Measurements from ENCODE around the gene CST4. TPM values are rescaled to one million over a fixed set of nuclear protein-coding genes. Genes with fewer than 3 reads are reported as not detected.

CST4 gene
- total and polyA plus RNA-seq, 7 donors: not detected

DNA sequence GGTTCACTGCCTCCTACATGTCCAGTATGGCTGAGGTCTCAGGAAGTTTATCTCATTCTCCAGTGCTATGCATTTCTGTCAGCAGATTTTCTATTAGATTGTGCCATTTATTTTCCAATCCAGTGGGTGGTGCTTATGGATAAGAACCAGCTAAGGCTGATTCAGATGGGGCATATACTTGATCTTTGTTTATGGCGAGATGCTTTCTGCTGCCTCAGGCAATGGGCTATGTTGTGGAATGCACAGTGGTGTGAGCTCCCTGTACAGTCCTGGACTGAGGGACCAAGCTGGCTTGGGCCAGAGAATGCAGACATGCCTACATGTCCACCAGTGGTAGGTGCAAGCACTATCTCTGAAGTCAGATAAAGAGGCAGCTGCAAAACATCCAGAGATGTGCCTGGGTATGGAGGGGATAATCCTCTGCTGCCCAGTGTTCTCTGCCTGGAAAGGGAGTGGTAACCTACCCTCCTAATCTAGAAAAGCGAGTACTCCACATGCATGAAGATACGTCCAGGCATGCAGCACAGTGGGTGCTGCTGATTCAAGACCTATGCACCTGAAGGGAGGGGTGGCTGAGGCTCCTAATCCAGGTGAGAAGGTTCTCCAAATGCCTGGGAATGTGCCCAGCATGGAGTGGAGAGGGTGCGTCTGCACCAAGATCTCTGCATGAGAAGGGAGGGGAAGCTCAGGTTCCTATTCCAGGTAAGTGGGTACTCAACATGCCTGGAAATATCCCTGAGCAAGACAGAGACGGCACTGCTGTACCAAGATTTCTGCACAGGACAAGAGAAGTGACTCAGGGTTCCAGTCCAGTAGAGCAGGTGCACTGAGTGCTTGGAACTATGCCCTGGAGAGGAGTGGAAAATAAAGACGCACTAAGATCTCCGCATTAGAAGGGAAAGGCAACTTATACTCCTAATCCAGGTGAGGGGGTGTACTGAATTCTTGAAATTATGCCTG is 9.4 kb downstream of the CST4 start:
- no peaks in the 10 kb centered on the region for H3K4me1 ChIP-seq
- DNase-seq: no peak
- no peaks in the 10 kb centered on the region for H3K27me3 ChIP-seq (ENCODE audit: insufficient read depth in 3 of 3, low read length in 2 of 3)
- ATAC-seq: peak in 1 of 4 donors; percentile 47
- TF ChIP-seq, protein P1, sequence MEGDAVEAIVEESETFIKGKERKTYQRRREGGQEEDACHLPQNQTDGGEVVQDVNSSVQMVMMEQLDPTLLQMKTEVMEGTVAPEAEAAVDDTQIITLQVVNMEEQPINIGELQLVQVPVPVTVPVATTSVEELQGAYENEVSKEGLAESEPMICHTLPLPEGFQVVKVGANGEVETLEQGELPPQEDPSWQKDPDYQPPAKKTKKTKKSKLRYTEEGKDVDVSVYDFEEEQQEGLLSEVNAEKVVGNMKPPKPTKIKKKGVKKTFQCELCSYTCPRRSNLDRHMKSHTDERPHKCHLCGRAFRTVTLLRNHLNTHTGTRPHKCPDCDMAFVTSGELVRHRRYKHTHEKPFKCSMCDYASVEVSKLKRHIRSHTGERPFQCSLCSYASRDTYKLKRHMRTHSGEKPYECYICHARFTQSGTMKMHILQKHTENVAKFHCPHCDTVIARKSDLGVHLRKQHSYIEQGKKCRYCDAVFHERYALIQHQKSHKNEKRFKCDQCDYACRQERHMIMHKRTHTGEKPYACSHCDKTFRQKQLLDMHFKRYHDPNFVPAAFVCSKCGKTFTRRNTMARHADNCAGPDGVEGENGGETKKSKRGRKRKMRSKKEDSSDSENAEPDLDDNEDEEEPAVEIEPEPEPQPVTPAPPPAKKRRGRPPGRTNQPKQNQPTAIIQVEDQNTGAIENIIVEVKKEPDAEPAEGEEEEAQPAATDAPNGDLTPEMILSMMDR (IDR thresholded peaks at IDR 0.05): no peak
- 72 to 73% (median 73%) methylated on average over 7 of the region's 7 CpGs for WGBS, 3 donors
- H3K9me3 ChIP-seq: no peaks in the 10 kb centered on the region
- H3K4me3 ChIP-seq: no peak overlapping the region
- H3K36me3 ChIP-seq (ENCODE audit: insufficient read depth in 1 of 2, low read depth in 1 of 2): no peaks in the 10 kb centered on the region
- no peak overlapping the region for H3K27ac ChIP-seq
- intact Hi-C loops (cut with DNase I): no loop called here

DNA sequence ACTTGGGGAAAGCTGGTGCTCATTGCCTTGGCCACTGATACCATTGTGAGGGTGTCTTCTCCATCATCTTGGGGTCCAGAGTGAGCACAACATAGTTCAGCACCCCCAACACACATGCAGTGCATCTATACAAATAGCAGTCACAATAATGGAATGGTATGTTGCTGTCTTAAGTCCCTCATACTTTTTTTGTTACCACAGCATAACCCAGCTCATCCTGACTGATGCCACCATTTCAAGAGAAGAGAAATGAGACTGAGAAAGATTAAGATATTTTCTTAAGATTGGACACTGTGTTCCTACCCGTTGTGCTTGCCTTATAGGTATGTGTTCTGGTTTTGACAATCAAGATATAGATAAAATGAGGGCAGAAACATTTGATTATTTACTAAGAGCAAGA is 15.6 kb downstream of the CST4 start:
- no peaks in the 10 kb centered on the region for H3K36me3 ChIP-seq (ENCODE audit: insufficient read depth in 1 of 2, low read depth in 1 of 2)
- DNase-seq (no peak), ATAC-seq (no peak)
- H3K9me3 ChIP-seq: no peaks in the 10 kb centered on the region
- intact Hi-C loops (cut with DNase I): no loop called here
- H3K4me3 ChIP-seq: no peak overlapping the region
- H3K27ac ChIP-seq: no peak overlapping the region
- H3K27me3 ChIP-seq (ENCODE audit: insufficient read depth in 3 of 3, low read length in 2 of 3): no peaks in the 10 kb centered on the region
- TF ChIP-seq, protein P1 (IDR thresholded peaks at IDR 0.05): no peak
- H3K4me1 ChIP-seq: no peaks in the 10 kb centered on the region
- 79 to 82% (median 82%) methylated on average over 1 of the region's 1 CpG for WGBS, 3 donors

DNA sequence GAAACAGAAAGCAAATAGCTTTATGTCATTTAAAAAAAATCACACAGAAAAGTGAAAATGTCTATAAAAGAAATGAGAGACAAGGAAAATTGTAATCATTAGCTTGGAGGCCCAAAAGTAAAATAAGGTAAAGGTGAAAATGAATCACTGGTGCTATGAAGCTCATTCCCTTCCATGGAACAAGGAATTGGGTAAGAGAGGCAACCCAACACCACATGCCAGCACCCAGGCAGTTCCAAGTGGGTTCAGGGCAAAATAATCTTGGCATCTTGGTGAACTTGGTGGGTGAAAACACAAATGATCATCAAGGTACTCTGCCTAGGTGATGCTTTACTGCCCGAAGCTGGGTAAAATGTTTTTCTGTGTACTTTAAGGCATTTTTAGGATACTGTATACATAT is 16.7 kb downstream of the CST4 start:
- DNase-seq (no peak), ATAC-seq (peak in 3 of 4 donors; percentile 44 to 77 (median 75))
- intact Hi-C loops (cut with DNase I): no loop called here
- Histone ChIP-seq H3K9me3 (no peaks in the 10 kb centered on the region), H3K27ac (no peak overlapping the region), H3K27me3 (ENCODE audit: insufficient read depth in 3 of 3, low read length in 2 of 3) (no peaks in the 10 kb centered on the region), H3K4me1 (no peaks in the 10 kb centered on the region), H3K36me3 (ENCODE audit: insufficient read depth in 1 of 2, low read depth in 1 of 2) (no peaks in the 10 kb centered on the region), H3K4me3 (no peak overlapping the region)
- TF ChIP-seq, protein P1 (IDR thresholded peaks at IDR 0.05): no peak
- WGBS, 3 donors: 85 to 95% (median 94%) methylated on average over 1 of the region's 1 CpG

DNA sequence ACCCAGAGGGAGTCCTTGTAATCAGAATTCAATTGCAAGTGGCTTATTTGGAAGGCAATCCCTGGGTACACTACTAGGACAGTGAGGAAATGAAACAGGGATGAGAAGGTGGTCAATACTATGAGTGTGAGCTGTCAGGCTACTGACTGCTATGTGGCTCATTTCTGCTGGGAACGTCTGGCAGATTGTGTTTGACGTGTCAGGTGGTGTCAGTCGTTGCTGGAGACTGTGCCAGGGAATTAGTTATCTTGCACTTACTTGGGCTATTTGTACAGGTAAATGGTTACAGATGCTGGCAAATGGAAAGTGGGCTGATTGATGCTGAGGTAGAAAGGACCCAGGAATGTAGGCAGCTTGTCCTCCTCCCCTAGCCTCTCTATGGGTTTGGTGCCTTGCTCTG is 17.4 kb downstream of the CST4 start:
- Histone ChIP-seq H3K27me3 (ENCODE audit: insufficient read depth in 3 of 3, low read length in 2 of 3) (no peaks in the 10 kb centered on the region), H3K9me3 (no peaks in the 10 kb centered on the region), H3K36me3 (ENCODE audit: insufficient read depth in 1 of 2, low read depth in 1 of 2) (no peaks in the 10 kb centered on the region), H3K4me1 (no peaks in the 10 kb centered on the region), H3K4me3 (no peak overlapping the region), H3K27ac (no peak overlapping the region)
- no peak for DNase-seq
- intact Hi-C loops (cut with DNase I): no loop called here
- WGBS, 3 donors: 43 to 59% (median 43%) methylated on average over 3 of the region's 3 CpGs
- ATAC-seq: peak in 2 of 4 donors; percentile 20 to 52
- TF ChIP-seq, protein P1 (IDR thresholded peaks at IDR 0.05): no peak

All from psoas muscle (tissue), 8 donors.